Measurements from ENCODE around the gene NMNAT2.
"Not testable (repeated sequence)": the region's sequence is repeated elsewhere in the genome, so short reads cannot be mapped to it uniquely, and the experiment has no call there.

Gene NMNAT2

DNA sequence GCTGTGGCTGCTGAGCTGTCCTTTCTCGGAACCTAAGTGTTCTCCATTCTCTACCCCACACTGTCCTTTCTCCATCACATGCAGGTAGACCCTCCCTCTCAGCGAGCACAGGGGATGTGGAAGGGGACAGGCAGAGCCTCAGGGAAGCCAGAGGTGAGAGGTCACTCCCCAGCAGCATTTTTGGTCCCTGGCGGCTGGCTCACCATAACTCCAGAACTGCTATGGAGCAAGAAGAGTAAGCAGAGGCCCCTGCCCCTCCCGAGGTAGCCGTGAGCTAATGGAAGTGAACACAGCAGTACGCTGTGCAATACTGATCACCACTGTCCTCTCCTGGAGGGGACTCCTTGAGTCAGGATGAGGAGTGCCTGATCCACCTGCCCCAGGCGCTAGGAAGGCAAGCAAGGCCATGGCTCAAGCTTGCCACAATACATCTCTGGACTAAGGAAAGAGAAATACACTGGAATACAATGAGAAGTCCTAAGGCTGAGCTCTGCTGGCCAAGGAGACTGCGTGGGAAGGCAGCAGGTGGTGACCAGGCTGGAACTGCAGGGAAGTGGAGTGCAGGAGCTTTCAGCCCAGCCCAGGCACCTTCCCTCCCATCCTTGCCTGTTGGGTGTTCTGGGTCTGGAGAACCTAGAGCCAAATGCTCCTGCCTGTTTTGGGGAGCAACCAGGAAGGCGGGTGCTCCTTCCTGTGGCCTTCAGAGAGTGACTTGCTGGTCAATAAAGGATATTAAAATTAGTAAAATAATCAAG lies 135.9 kb downstream of the NMNAT2 start:
- no peak for DNase-seq

DNA sequence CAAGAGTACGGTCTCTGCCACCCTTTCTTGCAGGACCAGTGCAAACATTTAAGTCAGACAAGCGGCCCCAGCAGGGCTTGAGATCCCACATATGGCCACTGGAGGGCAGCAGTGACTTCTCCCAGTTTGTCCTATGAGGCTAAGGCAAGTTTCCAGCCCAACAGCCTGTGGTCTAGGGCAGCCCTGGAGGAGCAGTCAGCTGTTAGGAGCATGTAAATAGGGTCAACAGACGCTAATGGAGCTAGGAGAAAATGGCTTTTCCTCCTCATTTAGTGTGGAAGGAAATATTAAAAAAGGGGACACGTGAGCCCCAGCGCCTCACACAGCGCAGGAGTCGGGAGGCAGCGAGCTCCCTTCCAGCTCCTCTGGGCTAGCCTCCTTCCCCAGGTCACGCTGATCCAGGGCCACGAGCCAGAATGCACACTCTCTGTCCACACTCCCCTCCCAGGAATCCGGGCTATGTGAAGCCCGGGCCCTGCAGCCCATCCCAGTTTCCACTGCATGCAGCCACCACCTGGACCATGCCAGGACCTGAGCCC lies 136.6 kb downstream of the NMNAT2 start:
- DNase-seq, result peak; percentile 65

DNA sequence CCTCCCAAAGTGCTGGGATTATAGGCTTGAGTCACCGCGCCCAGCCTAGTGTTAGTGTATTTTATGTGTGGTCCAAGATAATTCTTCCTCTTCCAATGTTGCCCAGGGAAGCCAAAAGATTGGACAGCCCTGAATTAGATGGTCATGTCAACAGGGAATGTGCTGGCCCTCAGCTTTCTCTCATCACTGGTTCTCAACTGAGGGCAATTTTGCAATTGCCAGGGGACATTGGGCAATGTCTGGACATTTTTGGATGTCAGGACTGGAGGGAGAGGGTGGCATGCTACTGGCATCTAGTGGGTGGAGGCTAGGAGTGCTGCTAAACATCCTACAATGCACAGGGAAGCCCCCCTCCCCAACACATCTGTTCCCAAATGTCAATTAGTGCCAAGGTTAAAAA lies 137.1 kb downstream of the NMNAT2 start:
- DNase-seq, result no peak

DNA sequence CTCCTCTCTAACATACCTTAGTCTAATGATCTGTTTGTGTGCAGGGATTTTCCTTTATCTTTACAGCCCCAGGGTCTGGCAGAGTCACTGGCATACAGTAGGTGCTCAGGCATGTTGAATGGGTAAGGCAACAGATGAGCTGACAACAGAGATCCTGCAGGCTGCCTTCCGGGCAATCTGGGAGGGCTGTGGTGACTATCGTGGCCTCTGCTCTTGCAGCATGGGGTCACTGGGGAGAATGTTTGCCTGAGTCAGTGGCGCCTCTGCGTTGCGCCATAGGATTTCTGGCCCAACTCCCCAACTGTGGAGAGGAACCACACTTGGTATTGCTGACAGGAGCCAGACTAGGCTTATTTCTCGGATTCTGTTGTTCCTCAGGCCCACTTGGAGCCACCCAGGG lies 138.3 kb downstream of the NMNAT2 start:
- DNase-seq, result no peak

DNA sequence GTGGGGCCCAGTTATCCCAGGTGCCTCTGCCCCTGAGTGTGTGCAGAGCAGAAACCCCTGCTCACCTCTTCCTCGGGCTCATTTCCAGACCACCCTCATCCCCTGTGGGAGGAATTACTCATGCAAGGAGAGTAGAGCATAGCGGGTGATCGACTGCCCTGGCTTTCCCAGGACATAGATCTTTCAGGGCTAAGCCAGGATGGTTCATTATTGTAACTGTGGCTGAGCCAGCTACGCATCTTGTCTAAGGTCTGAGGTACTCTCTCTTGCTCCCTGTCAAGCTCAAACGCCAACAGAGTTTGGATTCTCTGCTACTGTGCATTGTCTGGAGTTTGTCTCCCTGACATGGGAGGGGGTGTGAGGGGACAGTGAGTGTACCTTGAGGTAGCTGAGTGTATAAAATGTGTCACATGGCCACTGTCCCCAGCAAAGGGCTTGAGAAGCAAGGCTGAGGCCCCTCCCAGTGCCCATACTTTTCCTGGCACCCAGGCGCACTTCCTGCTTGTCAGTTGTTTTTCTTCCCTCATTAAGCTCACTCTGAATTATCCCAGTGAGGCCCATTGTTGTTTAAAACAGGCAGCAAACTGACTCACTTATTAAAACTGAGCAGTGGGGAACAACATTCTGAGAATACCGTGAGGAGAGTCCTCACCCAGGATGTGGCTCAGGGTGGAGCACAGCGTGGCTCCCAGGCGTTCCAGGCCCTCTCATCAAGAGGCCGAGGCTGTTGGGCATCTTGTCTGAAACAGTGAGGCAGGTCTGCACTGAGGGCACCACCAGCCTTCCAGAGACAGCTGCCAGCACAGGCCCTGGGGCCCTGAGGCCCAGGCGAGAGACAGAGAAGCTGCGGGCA lies 139.2 kb downstream of the NMNAT2 start:
- DNase-seq, result no peak

DNA sequence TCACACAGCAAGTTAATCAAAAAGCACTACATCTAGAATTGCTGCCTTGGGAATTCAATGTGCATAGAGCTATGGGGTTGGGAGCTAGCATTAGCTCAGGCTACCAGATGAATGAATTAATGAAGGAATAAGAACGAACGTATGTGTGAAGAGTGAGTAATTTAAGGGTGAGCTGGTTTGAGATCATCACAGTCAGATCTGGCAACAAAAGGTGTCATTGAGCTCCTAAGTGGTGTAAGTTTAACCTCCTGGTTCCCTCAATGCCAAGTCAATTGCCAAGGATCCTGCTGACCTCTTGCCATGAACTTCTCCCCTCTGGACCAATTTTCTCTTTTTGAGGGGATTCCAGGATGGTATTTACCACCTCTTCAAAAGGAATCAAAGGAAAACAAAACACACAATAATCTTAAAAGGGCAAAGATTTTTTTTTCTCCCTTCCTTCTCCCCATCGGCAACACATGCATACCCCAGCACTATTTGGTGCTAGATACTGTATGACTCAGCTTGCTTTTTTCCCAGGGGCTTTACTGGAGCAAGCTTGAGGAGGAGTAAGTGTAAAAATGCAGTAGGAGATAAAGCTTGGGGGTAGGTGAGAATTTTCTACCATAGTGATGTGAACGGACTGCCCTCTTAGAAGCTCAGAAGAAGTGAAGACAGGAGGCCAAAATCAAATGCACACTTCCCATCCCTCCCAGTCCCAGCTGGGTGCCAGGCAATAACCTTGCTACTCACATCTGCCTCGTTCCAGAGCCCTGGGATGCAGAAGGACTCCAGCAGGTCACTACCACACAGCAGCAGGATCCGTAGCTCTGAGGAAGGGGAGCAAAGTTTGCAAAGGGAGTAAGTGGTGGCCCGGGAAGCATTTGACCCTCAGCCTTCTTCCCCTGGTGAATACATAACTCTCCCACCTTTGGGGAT lies 140.1 kb downstream of the NMNAT2 start:
- DNase-seq, result no peak

DNA sequence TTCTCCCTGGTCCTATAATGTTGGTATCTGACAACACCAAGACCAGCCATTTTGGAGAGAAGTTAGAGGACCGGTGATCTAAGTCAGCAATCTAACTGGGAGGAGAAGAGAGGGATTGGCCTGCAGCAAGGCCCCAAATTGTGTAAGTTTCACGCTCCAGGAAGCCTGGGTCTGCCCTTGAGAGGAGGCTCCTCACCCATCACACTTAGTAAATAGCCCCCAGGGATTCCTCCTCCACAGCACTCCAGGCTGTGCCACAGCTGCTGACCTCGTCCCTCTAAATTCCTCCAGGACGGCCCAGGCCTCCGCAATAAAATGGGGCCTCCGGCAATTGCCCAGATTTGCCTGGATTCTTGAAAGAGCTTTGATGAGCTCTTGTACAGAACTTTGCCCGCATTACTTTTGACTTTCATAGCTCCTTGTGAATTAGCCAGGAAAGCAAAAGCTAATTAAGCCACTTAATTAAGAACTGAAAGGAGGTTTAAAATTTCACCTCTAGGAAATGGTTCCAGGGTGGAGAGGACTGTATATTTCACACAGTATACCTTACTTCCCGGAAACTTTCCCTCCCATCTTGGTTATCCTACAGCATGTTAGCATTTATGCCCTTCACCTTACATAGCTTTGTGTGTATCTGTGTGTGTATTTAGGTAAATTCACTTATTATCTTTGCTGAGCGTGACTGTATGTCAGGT lies 141.6 kb downstream of the NMNAT2 start:
- no peak for DNase-seq

DNA sequence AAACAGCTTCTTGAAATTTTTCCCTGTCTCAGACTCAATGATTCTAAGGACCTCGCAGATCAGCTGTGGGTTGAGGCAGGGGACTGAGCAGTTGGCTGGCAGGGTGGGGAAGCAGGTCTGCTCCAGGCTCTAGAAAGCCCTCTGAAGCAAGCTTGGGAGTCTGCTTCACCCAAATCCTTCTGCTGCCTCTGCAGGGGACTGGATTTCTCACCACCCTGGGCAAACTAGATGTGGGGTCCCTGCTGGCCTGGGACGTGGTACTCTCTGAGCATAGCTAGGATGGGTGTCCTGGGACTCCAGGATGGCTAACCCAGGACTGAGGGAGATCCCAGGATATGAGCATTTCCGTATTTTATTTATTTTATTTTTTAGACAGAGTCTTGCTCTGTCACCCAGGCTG lies 142.9 kb downstream of the NMNAT2 start:
- no peak for DNase-seq

DNA sequence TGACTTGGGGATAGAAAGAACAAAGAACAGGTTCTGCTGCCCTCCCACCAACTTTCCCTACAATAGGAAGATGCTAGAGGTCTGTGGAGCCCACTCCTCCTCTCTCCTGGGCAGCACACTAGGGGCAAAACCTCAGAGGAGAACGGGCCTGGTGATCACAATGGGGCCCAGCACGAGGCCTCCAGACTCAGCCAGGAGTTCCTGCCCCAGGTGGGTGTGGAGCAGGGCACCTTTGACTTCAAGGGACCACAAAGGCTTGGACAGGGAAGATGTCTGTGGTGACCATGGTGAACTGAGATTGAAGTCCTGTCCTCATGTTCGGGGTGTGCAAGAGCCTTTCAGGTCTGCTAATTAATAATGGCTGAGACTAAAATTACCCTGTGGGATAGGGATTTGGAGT lies 143.3 kb downstream of the NMNAT2 start:
- no peak for DNase-seq

DNA sequence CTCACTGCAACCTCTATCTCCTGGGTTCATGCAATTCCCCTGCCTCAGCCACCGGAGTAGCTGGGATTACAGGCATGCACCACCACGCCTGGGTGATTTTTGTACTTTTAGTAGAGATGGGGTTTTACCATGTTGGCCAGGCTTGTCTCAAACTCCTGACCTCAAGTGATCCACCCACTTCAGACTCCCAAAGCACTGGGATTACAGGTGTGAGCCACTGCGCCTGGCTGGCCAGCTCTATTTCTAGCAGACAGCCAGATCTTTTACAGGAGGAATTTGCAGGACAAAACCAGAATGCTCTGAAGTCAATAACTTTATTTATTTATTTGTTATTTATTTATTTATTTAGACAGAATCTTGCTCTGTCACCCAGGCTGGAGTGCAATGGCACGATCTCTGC lies 144.2 kb downstream of the NMNAT2 start:
- not testable (repeated sequence) for DNase-seq

DNA sequence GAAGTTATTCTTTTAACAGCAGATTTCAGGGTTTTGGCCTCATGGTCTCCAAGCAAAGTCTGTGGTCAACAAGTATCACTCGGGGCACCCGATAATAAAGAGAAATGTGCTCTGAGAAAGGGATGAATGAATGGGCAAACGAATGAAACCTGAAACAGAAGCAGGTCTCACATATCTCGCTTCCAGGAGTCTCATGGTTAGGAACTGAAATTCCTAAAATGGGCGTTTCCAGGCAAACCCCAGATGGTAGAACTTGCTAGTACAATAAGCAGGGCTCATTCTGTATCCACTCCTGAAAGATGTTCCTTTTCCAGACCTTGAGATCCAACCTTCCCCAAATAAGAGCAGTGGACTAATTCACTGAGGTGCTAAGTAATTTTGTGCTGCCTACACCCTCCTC lies 144.9 kb downstream of the NMNAT2 start:
- DNase-seq, result no peak

DNA sequence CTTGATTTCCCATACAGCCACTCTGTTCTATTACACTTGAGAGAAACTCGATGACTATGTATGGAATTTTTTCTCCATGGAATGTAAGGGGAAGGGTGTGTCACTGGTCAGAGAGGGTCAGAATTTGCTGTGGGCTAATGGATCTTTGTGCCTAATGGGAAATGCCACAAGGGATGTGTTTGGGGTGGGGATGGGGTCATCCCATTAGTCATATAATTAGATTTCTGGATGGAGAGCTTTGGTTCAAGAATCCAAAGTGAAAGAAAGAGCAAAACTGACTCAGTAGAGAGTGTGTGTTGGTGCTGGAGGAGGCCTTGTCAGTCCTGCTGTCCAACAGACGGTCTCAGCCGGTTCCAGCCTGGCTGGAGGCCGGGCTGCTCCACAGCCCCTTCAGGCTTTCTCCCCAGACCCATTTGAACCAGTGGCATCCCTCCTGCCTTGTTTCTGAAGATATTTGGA lies 145.8 kb downstream of the NMNAT2 start:
- no peak for DNase-seq

DNA sequence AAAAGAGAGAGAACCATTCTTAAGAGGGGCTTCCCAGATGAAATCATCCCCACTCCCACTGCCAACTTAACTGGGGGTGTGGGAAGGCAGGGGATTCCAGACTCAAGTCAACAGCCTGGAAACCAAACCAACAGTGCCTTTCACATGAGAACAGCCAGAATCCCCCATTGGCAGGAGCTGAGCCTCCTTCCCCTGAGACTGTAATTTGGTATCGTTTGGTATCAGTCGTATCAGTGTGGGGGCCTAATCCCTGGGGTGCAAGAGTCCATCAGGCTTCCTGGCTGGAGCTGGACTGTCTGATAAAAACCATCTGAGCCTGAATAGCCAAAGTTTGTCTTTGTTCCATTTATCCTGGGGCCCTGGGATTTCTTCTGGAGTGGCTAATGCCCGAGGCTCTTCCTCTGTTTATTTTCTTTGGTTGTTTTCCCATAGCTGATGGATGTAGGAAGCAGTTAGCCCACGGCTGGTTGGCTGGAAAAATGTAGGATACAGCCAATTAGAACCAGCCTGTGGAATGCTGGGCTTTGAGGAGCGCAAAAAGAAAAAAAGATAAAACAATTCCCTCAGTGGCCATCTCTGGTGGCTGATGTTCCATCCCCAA lies 147.5 kb downstream of the NMNAT2 start:
- no peak for DNase-seq

DNA sequence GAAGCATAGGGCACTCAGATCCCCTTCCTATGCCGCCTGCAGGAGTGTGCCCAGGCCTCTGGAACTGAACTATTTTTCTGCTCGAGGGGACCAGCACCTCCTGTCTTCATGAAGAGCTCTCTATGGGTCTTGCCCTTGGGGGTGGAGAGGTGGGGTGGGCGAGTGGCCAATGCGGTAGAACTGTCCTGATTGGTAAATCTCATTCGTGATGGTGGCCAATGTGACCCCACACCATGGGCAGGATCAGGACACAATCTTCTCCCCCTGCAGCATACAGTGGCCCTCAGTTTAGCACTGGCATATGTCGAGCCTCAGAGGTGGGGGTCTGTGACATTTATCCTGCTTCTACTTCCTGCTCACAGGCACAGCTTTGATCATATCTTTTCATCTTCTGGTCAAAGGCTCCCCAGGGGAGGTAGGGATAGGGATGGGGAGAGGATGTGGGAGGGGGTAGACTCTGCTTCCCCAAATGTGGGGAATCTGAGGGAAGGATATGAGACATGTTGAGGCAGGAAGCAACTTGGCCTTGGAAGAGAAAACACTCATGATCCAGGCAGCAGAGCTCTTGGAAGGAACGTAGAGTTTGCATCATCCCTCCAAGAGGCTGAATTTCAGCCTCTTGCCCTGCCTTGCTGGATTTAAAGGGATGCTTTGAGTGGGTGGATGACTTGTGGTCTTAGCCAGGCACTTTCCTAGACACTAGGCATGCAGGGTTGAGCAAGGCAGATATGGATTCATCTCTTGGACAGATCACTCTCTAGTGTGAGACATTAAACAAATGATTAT lies 150.3 kb downstream of the NMNAT2 start:
- no peak for DNase-seq

DNA sequence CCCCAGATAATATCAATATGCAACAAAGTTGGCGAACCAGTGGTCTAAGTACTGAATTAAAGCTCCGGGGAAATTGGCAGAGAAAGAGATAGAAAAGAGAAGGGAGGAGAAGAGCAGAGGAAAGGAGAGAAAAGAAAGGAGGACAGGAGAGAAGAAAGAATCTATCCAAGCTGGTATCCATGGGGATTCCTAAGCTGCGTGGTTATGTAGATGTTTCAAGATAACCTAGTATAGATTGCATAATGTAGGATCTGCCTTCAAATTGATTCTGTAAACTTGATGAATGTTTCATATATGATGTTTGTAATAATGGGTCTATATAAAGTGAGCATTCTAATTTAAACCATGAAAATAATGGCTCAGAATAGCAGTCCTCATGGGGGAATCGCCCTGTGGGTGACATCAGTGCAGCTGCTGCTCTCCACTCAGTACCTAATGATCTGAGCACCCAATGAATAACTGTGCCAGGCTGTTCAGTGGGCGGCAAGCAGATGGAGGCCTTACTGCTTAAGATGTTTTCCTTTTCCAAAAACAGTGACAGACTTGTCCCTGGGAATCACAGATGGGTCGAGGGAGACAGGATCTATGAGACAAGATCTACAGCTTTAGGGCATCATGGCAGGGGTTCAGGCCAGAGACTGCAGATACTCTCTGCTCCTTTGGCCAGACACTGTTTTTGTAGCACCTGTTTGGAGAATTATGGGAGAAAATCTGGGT lies 154.1 kb downstream of the NMNAT2 start:
- no peak for DNase-seq

DNA sequence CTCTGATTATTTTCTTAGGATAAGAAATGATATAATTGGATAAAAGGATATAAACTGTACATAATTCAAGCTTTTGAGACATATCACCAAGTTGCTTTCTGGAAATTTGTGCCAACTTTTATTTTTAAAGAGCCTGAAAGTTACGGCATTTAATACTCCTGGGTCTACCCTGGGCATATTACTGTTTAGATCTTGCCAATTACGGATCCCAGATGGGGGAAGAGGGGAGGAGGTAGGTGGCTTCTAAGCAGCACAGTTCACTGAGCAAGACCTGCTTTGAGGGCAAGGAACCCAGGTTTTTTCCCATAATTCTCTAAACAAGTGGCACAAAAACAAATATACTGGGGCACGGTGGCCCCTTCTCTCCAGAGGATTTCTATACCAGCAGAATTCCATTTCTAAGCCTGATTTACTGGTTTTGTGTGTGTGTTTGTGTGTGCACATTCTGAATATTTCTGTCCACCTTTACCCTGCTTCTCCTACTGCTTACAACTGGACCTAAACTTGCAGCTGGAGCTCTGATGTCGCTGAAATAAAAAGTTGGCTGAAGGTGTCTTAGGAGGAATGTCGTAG lies 155.5 kb downstream of the NMNAT2 start:
- no peak for DNase-seq

DNA sequence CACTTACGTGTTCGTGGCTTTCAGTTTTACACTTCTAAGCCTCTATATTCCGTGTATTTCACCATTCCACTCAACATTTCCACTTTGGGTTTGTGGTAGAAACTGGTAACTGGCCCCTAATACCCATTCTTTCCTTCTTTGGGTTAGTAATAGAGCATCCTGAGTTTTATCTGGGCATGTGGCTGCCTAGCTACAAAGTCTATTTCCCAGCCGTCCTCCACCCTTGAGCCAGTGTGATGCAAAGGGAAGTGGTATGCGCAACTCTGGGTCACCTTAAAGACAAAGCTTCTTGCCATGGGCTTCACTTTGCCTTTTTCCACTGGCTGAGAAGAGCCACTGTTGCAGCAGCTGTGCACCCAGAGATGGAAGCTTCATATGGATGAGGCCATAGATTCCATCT lies 158.3 kb downstream of the NMNAT2 start:
- DNase-seq, result no peak

DNA sequence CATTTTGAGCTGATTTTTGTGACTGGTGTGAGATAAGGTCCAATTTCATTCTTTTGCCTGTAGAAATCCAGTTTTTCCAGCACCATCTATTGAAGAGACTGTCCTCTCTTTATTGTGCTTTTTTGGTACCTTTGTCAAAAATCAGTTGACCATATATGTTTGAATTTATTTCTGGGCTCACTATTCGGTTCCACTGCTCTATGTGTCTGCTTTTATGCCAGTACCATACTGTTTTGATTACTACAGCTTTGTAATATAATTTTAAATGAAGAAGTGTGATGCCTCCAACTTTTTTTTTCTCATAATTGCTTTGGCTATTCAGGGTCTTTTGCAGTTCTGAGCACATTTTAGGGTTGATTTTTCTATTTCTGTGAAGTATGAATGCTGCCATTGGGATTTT lies 163.1 kb downstream of the NMNAT2 start:
- no peak for DNase-seq

DNA sequence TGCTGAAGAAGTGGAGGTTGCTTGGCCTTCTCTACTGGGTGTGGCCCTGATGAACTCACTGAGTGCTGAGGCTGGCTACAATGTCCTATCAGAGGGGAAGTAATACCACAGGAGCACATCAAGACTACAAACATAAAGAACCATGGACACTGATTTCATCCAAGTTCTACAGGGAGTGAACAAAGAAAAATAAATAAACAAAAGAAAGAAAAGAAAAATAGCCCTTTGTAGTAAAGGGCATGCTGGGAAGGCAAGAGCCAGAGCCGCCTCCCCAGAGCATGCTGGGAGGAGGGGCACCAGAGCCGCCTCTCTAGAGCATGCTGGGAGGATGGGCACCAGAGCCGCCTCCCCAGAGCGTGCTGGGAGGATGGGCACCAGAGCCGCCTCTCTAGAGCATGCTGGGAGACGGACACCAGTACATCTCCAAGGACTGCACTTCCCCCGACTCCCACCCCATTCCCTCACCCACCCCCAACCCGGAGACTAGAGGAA lies 166.2 kb downstream of the NMNAT2 start:
- no peak for DNase-seq
